Mesodermal cell (in vitro differentiated cells): ENCODE results near the gene MINDY2.
"Not testable (repeated sequence)": the region's sequence is repeated elsewhere in the genome, so short reads cannot be mapped to it uniquely, and the experiment has no call there.

Source experiments
- H3K27ac ChIP-seq: 2 replicates; pipeline ENCODE4 v1.7.0; 2013; ENCODE audit warnings: mild to moderate bottlenecking, low read depth, low read length, moderate library complexity; ENCODE audit not compliant: severe bottlenecking
- H3K36me3 ChIP-seq: 2 replicates; pipeline ENCODE4 v1.7.1; 2013; ENCODE audit warnings: mild to moderate bottlenecking, low read length, moderate library complexity; ENCODE audit not compliant: control insufficient read depth, insufficient read depth
- H3K4me1 ChIP-seq: one replicate; pipeline ENCODE4 v1.7.1; 2013; ENCODE audit warnings: mild to moderate bottlenecking, low read length; ENCODE audit not compliant: insufficient read depth, control insufficient read depth, poor library complexity, severe bottlenecking
- H3K4me3 ChIP-seq: 2 replicates; pipeline ENCODE4 v1.7.0; 2013; ENCODE audit warnings: low read length, control low read depth, mild to moderate bottlenecking; ENCODE audit not compliant: insufficient read depth, poor library complexity, severe bottlenecking; ENCODE audit errors: extremely low read depth
- H3K9me3 ChIP-seq: 2 replicates; pipeline ENCODE4 v1.7.1; 2013; ENCODE audit warnings: mild to moderate bottlenecking, low read length, moderate library complexity; ENCODE audit not compliant: control insufficient read depth
- WGBS, 2 experiments: methylation state at CpG; one replicate each; pipeline ENCODE4 v1.1.5; 2013; ENCODE audit warnings: missing lambda C conversion rate in 2 of 2; ENCODE audit not compliant: insufficient coverage in 2 of 2; 5-methylcytosine and 5-hydroxymethylcytosine counted together

MINDY2 gene

DNA sequence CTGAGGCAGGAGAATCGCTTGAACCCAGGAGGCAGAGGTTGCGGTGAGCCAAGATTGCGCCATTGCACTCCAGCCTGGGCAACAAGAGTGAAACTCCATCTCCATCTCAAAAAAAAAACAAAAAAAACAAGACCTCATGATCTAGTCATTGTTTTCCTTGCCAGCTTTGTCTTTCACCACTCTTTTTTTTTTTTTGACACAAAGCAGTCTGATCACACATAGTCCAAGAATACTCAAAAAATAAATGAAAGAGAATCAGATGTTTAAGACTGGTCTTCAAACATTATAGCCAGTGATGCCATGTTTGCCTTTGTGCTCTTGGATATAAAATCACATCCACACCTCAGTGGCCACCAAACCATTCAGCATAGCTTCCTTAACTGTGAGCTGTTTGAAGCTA, 15.8 kb upstream of the MINDY2 start:
- no CpG with 5 or more reads among the region's 3 CpGs for WGBS, 2 experiments

GRCh38 chr15:58755956-58756355, 15.1 kb upstream of the MINDY2 start:
- no peak overlapping the region for H3K4me3 ChIP-seq
- no peaks in the 10 kb centered on the region for H3K36me3 ChIP-seq
- no peaks in the 10 kb centered on the region for H3K4me1 ChIP-seq
- WGBS, 2 experiments = 89 to 90% methylated on average over 5 of the region's 6 CpGs
- no peaks in the 10 kb centered on the region for H3K9me3 ChIP-seq
- no peak overlapping the region for H3K27ac ChIP-seq

More for the DNA sequence above, 15.8 kb upstream of the MINDY2 start:
- Histone ChIP-seq H3K4me3 (no peak overlapping the region), H3K4me1 (no peaks in the 10 kb centered on the region), H3K9me3 (no peaks in the 10 kb centered on the region), H3K27ac (no peak overlapping the region), H3K36me3 (no peaks in the 10 kb centered on the region)

- WGBS, 2 experiments = 68 to 69% methylated on average over 1 to 2 of the region's 3 CpGs
- no peaks in the 10 kb centered on the region for H3K36me3 ChIP-seq
- no peaks in the 10 kb centered on the region for H3K9me3 ChIP-seq
- H3K4me1 ChIP-seq = no peaks in the 10 kb centered on the region
- no peak overlapping the region for H3K4me3 ChIP-seq
- H3K27ac ChIP-seq = no peak overlapping the region
Observed at GRCh38 chr15:58758141-58758540, 13.0 kb upstream of the MINDY2 start.

DNA sequence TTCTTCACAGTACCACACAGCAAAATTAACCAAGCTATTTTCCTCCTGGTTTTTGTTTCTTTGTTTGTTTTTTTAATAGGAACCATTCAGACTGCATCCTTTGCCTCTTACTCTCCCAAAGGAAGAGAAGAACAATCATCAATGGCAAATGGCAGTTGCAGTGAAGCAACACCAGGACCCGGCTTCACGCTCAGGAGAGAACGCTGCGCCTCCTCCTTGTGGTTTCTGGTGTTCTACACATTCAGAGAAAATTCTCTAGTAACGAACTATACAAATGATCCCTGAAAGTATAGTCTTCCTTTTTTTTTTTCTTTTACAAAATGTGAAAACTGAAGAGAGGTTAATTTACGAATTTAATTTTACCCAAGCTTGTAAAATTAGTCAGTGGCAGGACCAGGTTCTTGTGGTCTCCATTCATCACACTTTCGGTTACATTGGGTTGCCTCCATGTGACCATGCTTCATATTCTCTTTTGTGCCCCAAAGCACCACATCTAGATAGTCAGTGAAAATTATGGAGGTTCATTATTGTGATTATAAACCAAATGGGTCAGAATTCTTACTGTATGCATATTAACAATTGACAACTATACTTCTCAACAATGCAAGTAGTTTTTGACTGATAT, 10.6 kb upstream of the MINDY2 start:
- H3K27ac ChIP-seq = no peak overlapping the region
- no peaks in the 10 kb centered on the region for H3K36me3 ChIP-seq
- H3K4me3 ChIP-seq = no peak overlapping the region
- no peaks in the 10 kb centered on the region for H3K4me1 ChIP-seq
- H3K9me3 ChIP-seq = peaks cover 7% of the 10 kb centered on the region
- WGBS, 2 experiments = 86 to 96% methylated on average over 4 of the region's 7 CpGs

- H3K4me3 ChIP-seq = no peak overlapping the region
- no CpG with 5 or more reads among the region's 1 CpG for WGBS, 2 experiments
- H3K27ac ChIP-seq = no peak overlapping the region
- no peaks in the 10 kb centered on the region for H3K36me3 ChIP-seq
- H3K9me3 ChIP-seq = peaks cover 7% of the 10 kb centered on the region
- no peaks in the 10 kb centered on the region for H3K4me1 ChIP-seq
Observed at GRCh38 chr15:58761010-58761388, 10.1 kb upstream of the MINDY2 start.

- Histone ChIP-seq H3K4me3 (no peak overlapping the region), H3K4me1 (no peaks in the 10 kb centered on the region), H3K36me3 (no peaks in the 10 kb centered on the region), H3K9me3 (peaks cover 7% of the 10 kb centered on the region), H3K27ac (no peak overlapping the region)
Observed at GRCh38 chr15:58762285-58762684, 8.8 kb upstream of the MINDY2 start.

GRCh38 chr15:58762731-58763130, 8.4 kb upstream of the MINDY2 start:
- Histone ChIP-seq H3K4me3 (no peak overlapping the region), H3K9me3 (peaks cover 7% of the 10 kb centered on the region), H3K27ac (no peak overlapping the region), H3K4me1 (no peaks in the 10 kb centered on the region), H3K36me3 (no peaks in the 10 kb centered on the region)
- WGBS, 2 experiments = no CpG with 5 or more reads among the region's 1 CpG

DNA sequence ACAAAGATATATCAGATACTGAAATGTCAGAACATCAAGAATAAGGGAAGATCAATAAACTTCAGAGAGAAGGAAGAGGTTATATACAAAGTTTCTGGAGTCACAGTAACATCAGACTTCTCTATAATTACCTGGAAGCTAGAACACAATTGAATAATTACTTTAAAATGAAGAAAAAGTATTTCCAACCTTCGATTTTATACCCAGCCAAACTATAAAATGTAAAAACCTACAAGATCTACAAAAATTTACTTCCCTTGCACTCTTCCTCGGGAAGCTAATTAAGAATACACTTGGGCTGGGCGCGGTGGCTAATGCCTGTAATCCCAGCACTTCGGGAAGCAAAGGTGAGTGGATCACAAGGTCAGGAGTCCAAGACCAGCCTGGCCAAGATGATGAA, 6.6 kb upstream of the MINDY2 start:
- Histone ChIP-seq H3K9me3 (peaks cover 7% of the 10 kb centered on the region), H3K36me3 (no peaks in the 10 kb centered on the region), H3K4me3 (no peak overlapping the region), H3K4me1 (no peaks in the 10 kb centered on the region), H3K27ac (no peak overlapping the region)
- 87 to 100% methylated on average over 1 to 4 of the region's 5 CpGs for WGBS, 2 experiments

DNA sequence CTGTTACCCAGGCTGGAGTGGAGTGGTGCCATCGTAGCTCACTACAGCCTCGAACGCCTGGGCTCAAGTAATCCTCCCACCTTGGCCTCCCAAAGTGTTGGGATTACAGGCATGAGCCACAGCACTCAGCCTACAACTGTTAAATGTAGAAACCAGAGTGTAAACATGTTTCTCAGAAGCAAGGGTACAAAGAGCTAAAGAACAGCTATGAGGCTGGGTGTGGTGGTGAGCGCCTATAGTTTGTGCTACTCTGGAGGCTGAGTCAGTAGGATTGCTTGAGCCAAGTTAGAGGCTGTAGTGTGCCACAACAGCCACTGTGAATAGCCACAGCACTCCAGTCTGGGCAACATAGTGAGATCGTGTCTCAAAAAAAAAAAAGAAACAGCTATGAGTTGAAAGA, 4.8 kb upstream of the MINDY2 start:
- peaks cover 7% of the 10 kb centered on the region for H3K9me3 ChIP-seq
- H3K27ac ChIP-seq = no peak overlapping the region
- H3K36me3 ChIP-seq = no peaks in the 10 kb centered on the region
- H3K4me1 ChIP-seq = peaks cover 3% of the 10 kb centered on the region
- WGBS, 2 experiments = 76 to 77% methylated on average over 2 to 3 of the region's 5 CpGs
- no peak overlapping the region for H3K4me3 ChIP-seq

GRCh38 chr15:58768601-58769004, 2.5 kb upstream of the MINDY2 start:
- H3K9me3 ChIP-seq, H3K36me3 ChIP-seq, H3K4me1 ChIP-seq, H3K4me3 ChIP-seq, H3K27ac ChIP-seq: not testable (repeated sequence)
- 81 to 82% methylated on average over 5 of the region's 7 CpGs for whole genome bisulfite sequencing, 2 experiments

DNA sequence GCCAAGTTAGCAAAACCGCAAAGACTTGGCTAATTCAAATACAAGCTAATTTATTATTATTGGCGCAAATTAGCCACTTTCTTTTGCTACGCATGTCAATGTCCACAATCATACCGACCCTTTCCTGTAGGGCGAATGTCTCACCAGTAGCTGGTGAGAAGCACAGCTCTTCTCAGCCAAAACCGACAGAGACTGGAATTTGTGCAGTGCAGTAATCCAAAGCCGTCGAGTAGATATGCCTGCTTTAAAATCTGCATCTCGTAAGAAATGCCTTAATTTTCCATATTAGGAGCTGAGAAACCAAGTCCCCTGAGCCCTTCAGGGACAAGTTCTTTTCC, 614 bp upstream of the MINDY2 start:
- H3K4me1 ChIP-seq = peaks cover 10% of the 10 kb centered on the region
- peak overlapping the region; percentile 31 for H3K4me3 ChIP-seq
- peak overlapping the region; percentile 88 for H3K27ac ChIP-seq
- no peaks in the 10 kb centered on the region for H3K9me3 ChIP-seq
- no peaks in the 10 kb centered on the region for H3K36me3 ChIP-seq
- WGBS, 2 experiments = 21 to 24% methylated on average over 7 to 9 of the region's 9 CpGs
